ENCODE measurements around the gene STX11. TPM values are rescaled to one million over a fixed set of nuclear protein-coding genes. Genes with fewer than 3 reads are reported as not detected.

Gene STX11
- total RNA-seq, 1 experiment from 2014 or later: 0.69 TPM

GRCh38 chr6:144149894-144150709 lies at the start of gene STX11 (continued):
- TF ChIP-seq ZNF274 (IDR thresholded peaks at IDR 0.05; ENCODE audit: low read depth, low read length) (no peak), ELF1 (IDR thresholded peaks at IDR 0.05; ENCODE audit: borderline replicate concordance, low read depth) (no peak), ZFX (IDR thresholded peaks at IDR 0.05) (no peak), FOSL1 (IDR thresholded peaks at IDR 0.05; ENCODE audit: low read depth) (no peak), EGR1 (IDR thresholded peaks at IDR 0.05; ENCODE audit: low read depth) (peak; percentile 50), CEBPB (IDR thresholded peaks at IDR 0.05; ENCODE audit: low read depth) (no peak), JUND (IDR thresholded peaks at IDR 0.05) (no peak)

- Histone ChIP-seq H3K27ac (ENCODE audit: low read depth, low read length) (no peak overlapping the region), H3K9me2 (ENCODE audit: insufficient read depth) (no peaks in the 10 kb centered on the region), H3K9me3 (ENCODE audit: control insufficient read depth in 1 of 2, insufficient read depth in 1 of 2, low read depth in 1 of 2, low read length in 2 of 2) (no peaks in the 10 kb centered on the region), H3K79me2 (ENCODE audit: insufficient read depth, low read length) (no peaks in the 10 kb centered on the region), H3K27me3 (ENCODE audit: insufficient read depth, low read length) (no peaks in the 10 kb centered on the region), H2AFZ (ENCODE audit: low read depth, low read length, poor library complexity, severe bottlenecking) (no peak overlapping the region), H3K4me3 (replicated peaks in 1 of 2; ENCODE audit: low read depth in 1 of 2, low read length in 2 of 2) (no peak overlapping the region), H3K4me1 (ENCODE audit: control insufficient read depth in 1 of 2, insufficient read depth in 2 of 2, low read length in 2 of 2) (no peaks in the 10 kb centered on the region), H3K4me2 (ENCODE audit: low read length) (no peak overlapping the region), H3K36me3 (ENCODE audit: control insufficient read depth in 1 of 2, insufficient read depth in 2 of 2, low read length in 2 of 2) (no peaks in the 10 kb centered on the region), H3K9ac (ENCODE audit: low read length) (no peak overlapping the region), H4K20me1 (ENCODE audit: insufficient read depth) (no peaks in the 10 kb centered on the region)
- no TSS peak for BruUV-seq (replicated peaks)
- ChIA-PET CTCF (no interaction called here), POLR2A (no interaction called here), RAD21 (ENCODE audit: low non-redundant PET in 1 of 2, low total read pairs in 2 of 2, uncharacterized antibody in 2 of 2, unreplicated experiment in 2 of 2) (no interaction called here)
- ATAC-seq (no peak), DNase-seq (ENCODE audit: low read depth, low spot score) (no peak)
- TF ChIP-seq RAD21 (IDR thresholded peaks at IDR 0.05; ENCODE audit: low read depth) (no peak), SRF (IDR thresholded peaks at IDR 0.05; ENCODE audit: low read depth) (no peak), JUND (IDR thresholded peaks at IDR 0.05) (no peak), SIN3A (IDR thresholded peaks at IDR 0.05; ENCODE audit: low read depth) (no peak), POLR2AphosphoS5 (IDR thresholded peaks at IDR 0.05; ENCODE audit: low read depth, low read length) (no peak), SP1 (IDR thresholded peaks at IDR 0.05; ENCODE audit: low read depth) (no peak), CTCF (IDR thresholded peaks at IDR 0.05 in 2 of 3, conservative IDR thresholded peaks at IDR 0.05 in 1 of 3; ENCODE audit: borderline replicate concordance in 1 of 3, insufficient read depth in 1 of 3, low read depth in 2 of 3, low read length in 2 of 3) (no peak), ZNF274 (IDR thresholded peaks at IDR 0.05; ENCODE audit: low read depth, low read length) (no peak), EZH2 (IDR thresholded peaks at IDR 0.05) (no peak), TCF7L2 (IDR thresholded peaks at IDR 0.05; ENCODE audit: borderline replicate concordance, extremely low read depth, insufficient read depth, insufficient read length) (no peak), EZH2phosphoT487 (IDR thresholded peaks at IDR 0.05; ENCODE audit: borderline replicate concordance) (no peak)
- intact Hi-C loops (cut with micrococcal nuclease): loop anchor here (10.0 kb wide), 1 partner anchor 1112 kb away; no protein-coding TSS in a partner anchor
Observed at GRCh38 chr6:144103026-144103563, 47.2 kb upstream of the STX11 start.
